HepG2 (cell line): ENCODE data around the gene KCTD8. TPM values are rescaled to one million over a fixed set of nuclear protein-coding genes. Genes with fewer than 3 reads are reported as not detected.

Experiments used
- ATAC-seq: fragments of 200-7000 bp; cut with Tn5 transposase; 3 replicates; pipeline ENCODE4 v1.9.1; 2020; ENCODE audit warnings: mild to moderate bottlenecking, moderate library complexity
- BruUV-seq: library from RNA; stranded (reverse); fragments of 400-500 nt; replicated peaks from 2 replicates; lab custom pipeline; 2021; lab: Mats Ljungman, UMichigan
- CTCF ChIA-PET: fragments of 300-600 bp; formaldehyde crosslinking; extraction: SDS; loops from one replicate; lab custom pipeline; 2021; ENCODE audit warnings: low total read pairs, inconsistent platforms, low intra/inter-chr PET ratio; lab: Yijun Ruan, JAX
- POLR2A ChIA-PET: fragments of 350-600 bp; sonication (Branson Sonifier 250); formaldehyde crosslinking; loops from one replicate; lab custom pipeline; 2020; ENCODE audit warnings: antibody characterized with exemption, inconsistent platforms; lab: Yijun Ruan, JAX
- DNase-seq: peaks from one replicate; pipeline ENCODE4 v3.0.0-alpha.2; 2015; ENCODE audit warnings: low spot score
- FAIRE-seq: peaks from 3 replicates; lab custom pipeline; 2011; peaks lifted over from hg19 to GRCh38; lab: Jason Lieb, UNC
- H2AFZ ChIP-seq: one replicate; pipeline ENCODE4 v1.6.1; 2011; ENCODE audit warnings: low read length, inconsistent platforms
- H3K27ac ChIP-seq: fragments of 300-600 bp; 3 replicates; pipeline ENCODE4 v1.8.0; 2011; ENCODE audit warnings: mixed run types, mild to moderate bottlenecking, mixed read lengths, low read length, inconsistent platforms; ENCODE audit not compliant: insufficient read depth; ENCODE audit errors: extremely low read length
- H3K27me3 ChIP-seq, 2 experiments: fragments of 200-600 bp in 1 of 2; 2 replicates in 1 of 2; 3 replicates in 1 of 2; pipeline versions ENCODE4 v1.6.0 to v1.8.0; 2011; ENCODE audit warnings: low read length in 2 of 2, mild to moderate bottlenecking in 2 of 2, moderate library complexity in 2 of 2, inconsistent platforms in 1 of 2; ENCODE audit not compliant: insufficient read depth in 2 of 2, control insufficient read depth in 1 of 2
- H3K36me3 ChIP-seq, 2 experiments: fragments of 200-600 bp in 1 of 2; replicated peaks in 1 of 2; 2 replicates in 1 of 2; 3 replicates in 1 of 2; pipeline versions ENCODE4 v1.5.1 to v1.8.0; 2011; ENCODE audit warnings: low read length in 2 of 2, inconsistent platforms in 1 of 2; ENCODE audit not compliant: insufficient read depth in 2 of 2, control insufficient read depth in 1 of 2
- H3K4me1 ChIP-seq: 2 replicates; pipeline ENCODE4 v1.5.1; 2012; ENCODE audit warnings: low read length, inconsistent platforms; ENCODE audit not compliant: insufficient read depth
- H3K4me2 ChIP-seq: 2 replicates; pipeline ENCODE4 v1.6.0; 2011; ENCODE audit warnings: low read depth, low read length, inconsistent platforms
- H3K4me3 ChIP-seq, 3 experiments: fragments of 200-600 bp in 1 of 3; sonication (generic), shearing (Covaris generic) in 1 of 3; replicated peaks in 1 of 3; 2 replicates each; pipeline ENCODE4 v1.5.1; 2011 to 2016; ENCODE audit warnings: low read length in 3 of 3, inconsistent platforms in 2 of 3, low read depth in 2 of 3, mild to moderate bottlenecking in 2 of 3, control low read depth in 1 of 3, mixed read lengths in 1 of 3; ENCODE audit not compliant: insufficient read depth in 1 of 3
- H3K79me2 ChIP-seq: one replicate; pipeline ENCODE4 v1.6.1; 2011; ENCODE audit warnings: low read length, inconsistent platforms; ENCODE audit not compliant: insufficient read depth
- H3K9ac ChIP-seq: 2 replicates; pipeline ENCODE4 v1.6.0; 2011; ENCODE audit warnings: mild to moderate bottlenecking, low read depth, low read length, inconsistent platforms; ENCODE audit not compliant: insufficient read depth
- H3K9me3 ChIP-seq: 2 replicates; pipeline ENCODE4 v1.5.1; 2012; ENCODE audit warnings: mild to moderate bottlenecking, low read length
- H4K20me1 ChIP-seq: 2 replicates; pipeline ENCODE4 v1.6.0; 2011; ENCODE audit warnings: inconsistent platforms, mild to moderate bottlenecking, low read length, moderate library complexity; ENCODE audit not compliant: insufficient read depth
- DPF2 ChIP-seq: sonication (generic); formaldehyde crosslinking; IDR thresholded peaks from 2 replicates; pipeline ENCODE4 v1.4.0; 2020; ENCODE audit warnings: mild to moderate bottlenecking, low read depth, missing genetic modification reagents, borderline replicate concordance
- HOXD1 ChIP-seq: sonication (generic); formaldehyde crosslinking; IDR thresholded peaks from 2 replicates; pipeline ENCODE4 v1.5.0; 2020; ENCODE audit warnings: missing genetic modification reagents
- RAD51 ChIP-seq: fragments of 450-650 bp; IDR thresholded peaks from 2 replicates; pipeline ENCODE4 v1.6.1; 2016; ENCODE audit warnings: borderline replicate concordance
- ZC3H4 ChIP-seq: sonication (generic); formaldehyde crosslinking; IDR thresholded peaks from 2 replicates; pipeline ENCODE4 v1.4.0; 2020; ENCODE audit warnings: missing genetic modification reagents, borderline replicate concordance
- ZNF33A ChIP-seq: sonication (generic); formaldehyde crosslinking; IDR thresholded peaks from 2 replicates; pipeline ENCODE4 v1.5.1; 2020; ENCODE audit warnings: missing genetic modification reagents, mild to moderate bottlenecking, moderate library complexity, borderline replicate concordance
- ZNF354B ChIP-seq: sonication (generic); formaldehyde crosslinking; IDR thresholded peaks from 2 replicates; pipeline ENCODE4 v1.8.0; 2022; ENCODE audit warnings: mild to moderate bottlenecking, missing genetic modification reagents
- ZNF614 ChIP-seq: IDR thresholded peaks from 2 replicates; pipeline ENCODE4 v1.6.1; 2018; ENCODE audit warnings: missing biosample characterization, missing genetic modification reagents, inconsistent platforms, borderline replicate concordance
- WGBS: methylation state at CpG from one replicate; pipeline ENCODE4 v1.1.6; 2017; ENCODE audit warnings: low lambda C conversion rate; 5-methylcytosine and 5-hydroxymethylcytosine counted together
- in situ Hi-C: cut with HindIII; loops from 2 replicates; pipeline ENCODE4 v1.10.0; 2017; ENCODE audit warnings: low pct_unique_long_range_greater_than_20kb; ENCODE audit not compliant: extremely low pct_ligation_motif_present
- intact Hi-C: fragments of 100-400 bp; cut with micrococcal nuclease; formaldehyde crosslinking; loops from one replicate; pipeline ENCODE4 v1.10.0; 2022; ENCODE audit not compliant: unreplicated experiment
- polyA plus RNA-seq, 8 experiments: library from polyadenylated mRNA; depleted of rRNA in 3 of 8; stranded (reverse) in 7 of 8; unstranded in 1 of 8; fragments of >200 nt; fragmentation: Illumina TruSeq in 4 of 8; extraction: Trizol in 4 of 8; gene quantifications; 2 replicates each; pipeline versions ENCODE4 v1.2.1 to v1.2.3, GENCODE V29; 2011 to 2016; ENCODE audit warnings: low read depth in 4 of 8, missing spikeins in 1 of 8, mixed read lengths in 1 of 8; ENCODE audit not compliant: insufficient read depth in 1 of 8
- total RNA-seq, 5 experiments: library from RNA; depleted of rRNA; stranded (reverse); fragments of >200 nt; fragmentation: Illumina TruSeq; extraction: Trizol; gene quantifications; 2 replicates each; pipeline ENCODE4 v1.2.3, GENCODE V29; 2016; ENCODE audit warnings: low read depth in 1 of 5
- TF ChIP-seq, protein P1 (sequence below): sonication (generic); formaldehyde crosslinking; IDR thresholded peaks from 2 replicates; pipeline ENCODE4 v1.5.0; 2020; ENCODE audit warnings: mild to moderate bottlenecking, missing genetic modification reagents
- TF ChIP-seq, protein P2 (sequence below): sonication (generic); formaldehyde crosslinking; IDR thresholded peaks from 2 replicates; pipeline ENCODE4 v1.4.0; 2020; ENCODE audit warnings: mild to moderate bottlenecking, missing genetic modification reagents
- TF ChIP-seq, protein P3 (sequence below): sonication (generic); formaldehyde crosslinking; IDR thresholded peaks from 2 replicates; pipeline ENCODE4 v1.8.1; 2022; ENCODE audit warnings: mild to moderate bottlenecking, missing genetic modification reagents
- TF ChIP-seq, protein P4 (sequence below): sonication (generic); formaldehyde crosslinking; IDR thresholded peaks from 2 replicates; pipeline ENCODE4 v1.4.0; 2020; ENCODE audit warnings: mild to moderate bottlenecking, missing genetic modification reagents

The KCTD8 gene
- total and polyA plus RNA-seq, 2 of the 13 experiments (the other 11 are each of a cell fraction or from before 2014, with no cell fraction given) = not detected

DNA sequence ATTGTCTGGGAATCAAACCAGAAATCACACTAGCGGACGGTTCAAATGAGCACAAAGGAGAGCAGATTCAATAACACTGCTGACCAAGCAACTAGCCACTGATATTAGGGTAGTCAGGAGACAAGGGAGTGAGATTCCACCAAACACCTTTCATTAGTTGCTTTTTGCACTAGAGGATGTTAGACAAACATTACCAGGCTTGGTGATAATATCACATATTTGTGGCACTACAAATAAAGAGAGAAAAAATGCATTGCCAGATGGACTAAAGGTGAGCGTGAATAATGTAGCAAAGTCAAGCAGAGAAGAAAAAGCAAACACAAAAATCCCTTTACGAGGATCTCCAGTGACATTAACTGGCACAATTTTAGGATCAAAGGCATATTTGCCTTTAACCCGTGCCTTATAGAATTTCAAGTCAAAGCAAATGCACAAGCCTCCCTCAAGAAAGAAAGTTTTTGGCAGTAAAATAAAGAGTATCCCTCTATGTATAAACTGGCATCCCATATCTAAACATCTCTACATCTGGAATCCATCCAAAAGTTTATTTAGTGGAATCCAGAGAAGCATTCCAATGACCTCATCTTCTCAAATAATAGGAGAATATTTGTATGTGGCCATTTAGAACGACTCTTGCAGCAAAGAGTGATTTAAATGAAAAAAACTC, 290.9 kb downstream of the KCTD8 start:
- Histone ChIP-seq H4K20me1 (no peaks in the 10 kb centered on the region), H3K27ac (no peak overlapping the region), H3K4me2 (no peak overlapping the region), H3K36me3 (no peaks in the 10 kb centered on the region), H3K9me3 (peaks cover 22% of the 10 kb centered on the region), H3K4me3 (no peak overlapping the region), H3K4me1 (no peaks in the 10 kb centered on the region), H3K9ac (no peak overlapping the region), H3K27me3 (no peaks in the 10 kb centered on the region), H3K79me2 (no peaks in the 10 kb centered on the region), H2AFZ (no peak overlapping the region)
- FAIRE-seq = no peak
- POLR2A ChIA-PET = no interaction called here
- no peak for TF ChIP-seq HOXD1 (CRISPR knock-in tag)
- TF ChIP-seq ZNF33A = no peak
- no peak for TF ChIP-seq ZNF614 (CRISPR knock-in tag)
- TF ChIP-seq, protein P1, sequence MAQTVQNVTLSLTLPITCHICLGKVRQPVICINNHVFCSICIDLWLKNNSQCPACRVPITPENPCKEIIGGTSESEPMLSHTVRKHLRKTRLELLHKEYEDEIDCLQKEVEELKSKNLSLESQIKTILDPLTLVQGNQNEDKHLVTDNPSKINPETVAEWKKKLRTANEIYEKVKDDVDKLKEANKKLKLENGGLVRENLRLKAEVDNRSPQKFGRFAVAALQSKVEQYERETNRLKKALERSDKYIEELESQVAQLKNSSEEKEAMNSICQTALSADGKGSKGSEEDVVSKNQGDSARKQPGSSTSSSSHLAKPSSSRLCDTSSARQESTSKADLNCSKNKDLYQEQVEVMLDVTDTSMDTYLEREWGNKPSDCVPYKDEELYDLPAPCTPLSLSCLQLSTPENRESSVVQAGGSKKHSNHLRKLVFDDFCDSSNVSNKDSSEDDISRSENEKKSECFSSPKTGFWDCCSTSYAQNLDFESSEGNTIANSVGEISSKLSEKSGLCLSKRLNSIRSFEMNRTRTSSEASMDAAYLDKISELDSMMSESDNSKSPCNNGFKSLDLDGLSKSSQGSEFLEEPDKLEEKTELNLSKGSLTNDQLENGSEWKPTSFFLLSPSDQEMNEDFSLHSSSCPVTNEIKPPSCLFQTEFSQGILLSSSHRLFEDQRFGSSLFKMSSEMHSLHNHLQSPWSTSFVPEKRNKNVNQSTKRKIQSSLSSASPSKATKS (CRISPR knock-in tag) = no peak
- TF ChIP-seq, protein P2, sequence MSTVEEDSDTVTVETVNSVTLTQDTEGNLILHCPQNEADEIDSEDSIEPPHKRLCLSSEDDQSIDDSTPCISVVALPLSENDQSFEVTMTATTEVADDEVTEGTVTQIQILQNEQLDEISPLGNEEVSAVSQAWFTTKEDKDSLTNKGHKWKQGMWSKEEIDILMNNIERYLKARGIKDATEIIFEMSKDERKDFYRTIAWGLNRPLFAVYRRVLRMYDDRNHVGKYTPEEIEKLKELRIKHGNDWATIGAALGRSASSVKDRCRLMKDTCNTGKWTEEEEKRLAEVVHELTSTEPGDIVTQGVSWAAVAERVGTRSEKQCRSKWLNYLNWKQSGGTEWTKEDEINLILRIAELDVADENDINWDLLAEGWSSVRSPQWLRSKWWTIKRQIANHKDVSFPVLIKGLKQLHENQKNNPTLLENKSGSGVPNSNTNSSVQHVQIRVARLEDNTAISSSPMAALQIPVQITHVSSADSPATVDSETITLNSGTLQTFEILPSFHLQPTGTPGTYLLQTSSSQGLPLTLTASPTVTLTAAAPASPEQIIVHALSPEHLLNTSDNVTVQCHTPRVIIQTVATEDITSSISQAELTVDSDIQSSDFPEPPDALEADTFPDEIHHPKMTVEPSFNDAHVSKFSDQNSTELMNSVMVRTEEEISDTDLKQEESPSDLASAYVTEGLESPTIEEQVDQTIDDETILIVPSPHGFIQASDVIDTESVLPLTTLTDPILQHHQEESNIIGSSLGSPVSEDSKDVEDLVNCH (CRISPR knock-in tag) = no peak
- TF ChIP-seq, protein P3, sequence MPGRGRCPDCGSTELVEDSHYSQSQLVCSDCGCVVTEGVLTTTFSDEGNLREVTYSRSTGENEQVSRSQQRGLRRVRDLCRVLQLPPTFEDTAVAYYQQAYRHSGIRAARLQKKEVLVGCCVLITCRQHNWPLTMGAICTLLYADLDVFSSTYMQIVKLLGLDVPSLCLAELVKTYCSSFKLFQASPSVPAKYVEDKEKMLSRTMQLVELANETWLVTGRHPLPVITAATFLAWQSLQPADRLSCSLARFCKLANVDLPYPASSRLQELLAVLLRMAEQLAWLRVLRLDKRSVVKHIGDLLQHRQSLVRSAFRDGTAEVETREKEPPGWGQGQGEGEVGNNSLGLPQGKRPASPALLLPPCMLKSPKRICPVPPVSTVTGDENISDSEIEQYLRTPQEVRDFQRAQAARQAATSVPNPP (CRISPR knock-in tag) = no peak
- no peak for TF ChIP-seq DPF2 (CRISPR knock-in tag)
- TF ChIP-seq, protein P4, sequence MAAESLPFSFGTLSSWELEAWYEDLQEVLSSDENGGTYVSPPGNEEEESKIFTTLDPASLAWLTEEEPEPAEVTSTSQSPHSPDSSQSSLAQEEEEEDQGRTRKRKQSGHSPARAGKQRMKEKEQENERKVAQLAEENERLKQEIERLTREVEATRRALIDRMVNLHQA (CRISPR knock-in tag) = no peak
- TF ChIP-seq RAD51 = no peak
- no peak for TF ChIP-seq ZC3H4 (CRISPR knock-in tag)
- TF ChIP-seq ZNF354B (CRISPR knock-in tag) = no peak
- CTCF ChIA-PET = no interaction called here
- peak; percentile 19 for DNase-seq
- intact Hi-C loops (no loop called here), in situ Hi-C loops (no loop called here)
- WGBS = 26% methylated on average over 6 of the region's 6 CpGs
- BruUV-seq = no TSS peak
- ATAC-seq = no peak
